ENCODE data around the gene AKAP13.

AKAP13 gene

GRCh38 chr15:85451099-85451700 lies 70.8 kb downstream of the AKAP13 start:
- DNase-seq, result no peak

- no peak for DNase-seq
These were observed 72.0 kb downstream of the AKAP13 start for GRCh38 chr15:85452436-85452835.

- DNase-seq, result no peak
These were observed 72.9 kb downstream of the AKAP13 start for GRCh38 chr15:85453144-85453872.

- no peak for DNase-seq
These were observed 74.0 kb downstream of the AKAP13 start for GRCh38 chr15:85454403-85454802.

- DNase-seq, result no peak
These were observed 75.5 kb downstream of the AKAP13 start for GRCh38 chr15:85455891-85456290.

- DNase-seq, result no peak
These were observed 76.4 kb downstream of the AKAP13 start for GRCh38 chr15:85456798-85457197.

GRCh38 chr15:85457392-85457968 lies 77.1 kb downstream of the AKAP13 start:
- DNase-seq, result no peak

GRCh38 chr15:85458764-85459163 lies 78.4 kb downstream of the AKAP13 start:
- no peak for DNase-seq

GRCh38 chr15:85462029-85462428 lies 81.6 kb downstream of the AKAP13 start:
- no peak for DNase-seq

GRCh38 chr15:85463276-85463892 lies 83.0 kb downstream of the AKAP13 start:
- no peak for DNase-seq

- no peak for DNase-seq
These were observed 83.6 kb downstream of the AKAP13 start for GRCh38 chr15:85463976-85464375.

GRCh38 chr15:85464471-85464870 lies 84.1 kb downstream of the AKAP13 start:
- no peak for DNase-seq

GRCh38 chr15:85470563-85471271 lies 90.3 kb downstream of the AKAP13 start:
- DNase-seq, result no peak

- no peak for DNase-seq
These were observed 91.9 kb downstream of the AKAP13 start for GRCh38 chr15:85472349-85472748.

- no peak for DNase-seq
These were observed 93.1 kb downstream of the AKAP13 start for GRCh38 chr15:85473455-85473854.

- no peak for DNase-seq
These were observed 94.4 kb downstream of the AKAP13 start for GRCh38 chr15:85474700-85475316.

- DNase-seq, result no peak
These were observed 94.9 kb downstream of the AKAP13 start for GRCh38 chr15:85475317-85475701.

- DNase-seq, result no peak
These were observed 95.3 kb downstream of the AKAP13 start for GRCh38 chr15:85475711-85476110.

GRCh38 chr15:85477061-85477460 lies 96.7 kb downstream of the AKAP13 start:
- DNase-seq, result no peak

GRCh38 chr15:85477730-85478129 lies 97.3 kb downstream of the AKAP13 start:
- no peak for DNase-seq

- no peak for DNase-seq
These were observed 98.8 kb downstream of the AKAP13 start for GRCh38 chr15:85479071-85479647.

GRCh38 chr15:85480923-85481322 lies 100.5 kb downstream of the AKAP13 start:
- DNase-seq, result no peak

Data from SHP77 treated with DMSO at 0.1 percent for 48 hours (cell line).